22Rv1 (cell line): Measurements from ENCODE around the gene MTNR1A.

Source experiments
- ZFX ChIP-seq: fragments of 450-650 bp; IDR thresholded peaks from 2 replicates; pipeline ENCODE4 v1.6.1; 2017; ENCODE audit warnings: antibody characterized with exemption, borderline replicate concordance
- TF ChIP-seq, protein P1 (sequence below): fragments of 450-650 bp; IDR thresholded peaks from 2 replicates; pipeline ENCODE4 v1.5.1; 2017; ENCODE audit warnings: mild to moderate bottlenecking

DNA sequence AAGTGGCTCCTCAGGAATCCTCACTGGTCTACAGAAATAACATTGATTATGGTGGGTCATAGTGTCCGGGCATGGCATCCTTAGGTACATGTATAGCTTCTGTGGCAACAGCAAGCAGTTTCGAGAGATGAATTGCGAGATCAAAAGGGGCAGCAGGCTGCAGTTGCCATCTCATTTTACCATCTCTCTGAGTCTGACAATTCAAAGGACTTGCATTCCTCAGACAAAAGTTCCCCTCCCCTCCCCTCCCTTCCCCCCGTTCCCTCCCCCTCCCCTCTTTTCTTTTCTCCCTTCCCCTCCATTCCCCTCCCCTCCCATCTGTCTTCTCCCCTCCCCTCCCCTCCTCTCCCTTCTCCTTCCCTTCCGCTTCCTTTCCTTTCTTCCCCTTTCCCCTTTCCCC is 70.2 kb downstream of the MTNR1A start:
- TF ChIP-seq, protein P1, sequence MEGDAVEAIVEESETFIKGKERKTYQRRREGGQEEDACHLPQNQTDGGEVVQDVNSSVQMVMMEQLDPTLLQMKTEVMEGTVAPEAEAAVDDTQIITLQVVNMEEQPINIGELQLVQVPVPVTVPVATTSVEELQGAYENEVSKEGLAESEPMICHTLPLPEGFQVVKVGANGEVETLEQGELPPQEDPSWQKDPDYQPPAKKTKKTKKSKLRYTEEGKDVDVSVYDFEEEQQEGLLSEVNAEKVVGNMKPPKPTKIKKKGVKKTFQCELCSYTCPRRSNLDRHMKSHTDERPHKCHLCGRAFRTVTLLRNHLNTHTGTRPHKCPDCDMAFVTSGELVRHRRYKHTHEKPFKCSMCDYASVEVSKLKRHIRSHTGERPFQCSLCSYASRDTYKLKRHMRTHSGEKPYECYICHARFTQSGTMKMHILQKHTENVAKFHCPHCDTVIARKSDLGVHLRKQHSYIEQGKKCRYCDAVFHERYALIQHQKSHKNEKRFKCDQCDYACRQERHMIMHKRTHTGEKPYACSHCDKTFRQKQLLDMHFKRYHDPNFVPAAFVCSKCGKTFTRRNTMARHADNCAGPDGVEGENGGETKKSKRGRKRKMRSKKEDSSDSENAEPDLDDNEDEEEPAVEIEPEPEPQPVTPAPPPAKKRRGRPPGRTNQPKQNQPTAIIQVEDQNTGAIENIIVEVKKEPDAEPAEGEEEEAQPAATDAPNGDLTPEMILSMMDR = no peak
- no peak for TF ChIP-seq ZFX
